Colonic mucosa (tissue), 4 donors: ENCODE measurements around the gene RIN3. TPM values are rescaled to one million over a fixed set of nuclear protein-coding genes. Genes with fewer than 3 reads are reported as not detected.

Experiments used
- DNase-seq: peaks from one replicate; pipeline ENCODE4 v3.0.0-alpha.2; 2020
- H3K27ac ChIP-seq: fragments of 200-600 bp; one replicate; pipeline ENCODE4 v1.8.0; 2021
- H3K27me3 ChIP-seq: fragments of 200-600 bp; one replicate; pipeline ENCODE4 v1.8.0; 2021
- H3K36me3 ChIP-seq: fragments of 200-600 bp; one replicate; pipeline ENCODE4 v1.8.0; 2021
- H3K4me1 ChIP-seq: fragments of 200-600 bp; one replicate; pipeline ENCODE4 v1.8.0; 2021; ENCODE audit warnings: mild to moderate bottlenecking
- H3K4me3 ChIP-seq: fragments of 200-600 bp; one replicate; pipeline ENCODE4 v1.8.0; 2021
- H3K9ac ChIP-seq, 2 donors: one replicate each; pipeline ENCODE4 v1.7.0; 2013; ENCODE audit warnings: control low read depth in 2 of 2, low read depth in 2 of 2, low read length in 2 of 2
- H3K9me3 ChIP-seq: fragments of 200-600 bp; one replicate; pipeline ENCODE4 v1.8.0; 2021
- intact Hi-C: fragments of 100-400 bp; cut with DNase I; formaldehyde crosslinking; loops from one replicate; pipeline ENCODE4 v1.14.1; 2022
- total RNA-seq, 2 donors: library from RNA; stranded (reverse); fragmentation: NEBNext Ultra II Directional in 1 of 2; extraction: Animal tissue kit (Norgen Biotek cat#: 25700) in 1 of 2; gene quantifications; one replicate each; pipeline ENCODE4 v1.2.1, GENCODE V29; 2021
- TF ChIP-seq, protein P1 (sequence below): fragments of 200-600 bp; IDR thresholded peaks from one replicate; pipeline ENCODE4 v1.8.0; 2022; ENCODE audit warnings: antibody characterized with exemption, mild to moderate bottlenecking
- donor health status: healthy.
- donor health status: DM: no; HTN: no; CAD: no.
- donor health status: DM: no; HTN: no; CAD: no.

RIN3 gene
- total RNA-seq, 2 donors from 2014 or later, result 18.4 to 23.2 TPM

DNA sequence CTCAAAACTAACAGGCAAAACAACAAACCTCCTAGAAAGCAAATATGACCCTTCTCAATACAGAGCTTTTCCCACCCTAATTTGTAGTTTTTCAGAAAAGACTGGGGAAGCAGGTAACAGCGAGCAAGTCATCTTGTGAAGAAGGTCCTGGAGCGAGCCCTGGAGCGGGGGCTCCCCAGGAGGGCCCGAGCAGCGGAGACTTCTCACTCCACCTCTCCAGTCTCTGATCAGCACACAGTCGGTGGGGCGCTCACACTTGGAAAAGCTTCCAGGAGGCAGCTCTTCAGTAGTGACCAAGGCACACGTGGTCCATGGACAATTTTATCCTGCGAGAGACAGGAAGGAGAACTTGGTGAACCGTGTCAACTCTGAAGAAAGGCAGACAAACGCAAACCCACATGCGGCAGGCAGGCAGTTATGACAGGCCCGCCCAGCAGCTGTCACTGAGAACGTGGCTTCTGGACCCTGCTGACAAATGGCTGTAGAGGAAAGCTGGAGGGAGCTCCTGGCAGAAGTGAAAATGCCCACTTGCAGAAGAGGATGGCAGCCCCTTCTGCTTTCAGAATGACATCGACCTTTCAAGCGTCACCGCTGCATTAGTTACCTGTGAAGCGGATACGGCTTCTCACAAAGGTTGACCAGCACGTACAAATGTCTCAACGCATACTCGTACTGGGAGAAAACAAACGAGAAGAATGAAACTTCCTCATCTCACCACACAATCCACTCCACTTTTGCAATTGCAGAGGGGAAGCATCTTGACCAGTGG, 190.6 kb downstream of the RIN3 start:
- DNase-seq, result no peak
- intact Hi-C loops, result no loop called here
- Histone ChIP-seq H3K4me1 (no peaks in the 10 kb centered on the region), H3K9me3 (no peaks in the 10 kb centered on the region), H3K27ac (no peak overlapping the region), H3K4me3 (no peak overlapping the region), H3K9ac (no peak overlapping the region), H3K27me3 (no peaks in the 10 kb centered on the region), H3K36me3 (no peaks in the 10 kb centered on the region)
- TF ChIP-seq, protein P1, sequence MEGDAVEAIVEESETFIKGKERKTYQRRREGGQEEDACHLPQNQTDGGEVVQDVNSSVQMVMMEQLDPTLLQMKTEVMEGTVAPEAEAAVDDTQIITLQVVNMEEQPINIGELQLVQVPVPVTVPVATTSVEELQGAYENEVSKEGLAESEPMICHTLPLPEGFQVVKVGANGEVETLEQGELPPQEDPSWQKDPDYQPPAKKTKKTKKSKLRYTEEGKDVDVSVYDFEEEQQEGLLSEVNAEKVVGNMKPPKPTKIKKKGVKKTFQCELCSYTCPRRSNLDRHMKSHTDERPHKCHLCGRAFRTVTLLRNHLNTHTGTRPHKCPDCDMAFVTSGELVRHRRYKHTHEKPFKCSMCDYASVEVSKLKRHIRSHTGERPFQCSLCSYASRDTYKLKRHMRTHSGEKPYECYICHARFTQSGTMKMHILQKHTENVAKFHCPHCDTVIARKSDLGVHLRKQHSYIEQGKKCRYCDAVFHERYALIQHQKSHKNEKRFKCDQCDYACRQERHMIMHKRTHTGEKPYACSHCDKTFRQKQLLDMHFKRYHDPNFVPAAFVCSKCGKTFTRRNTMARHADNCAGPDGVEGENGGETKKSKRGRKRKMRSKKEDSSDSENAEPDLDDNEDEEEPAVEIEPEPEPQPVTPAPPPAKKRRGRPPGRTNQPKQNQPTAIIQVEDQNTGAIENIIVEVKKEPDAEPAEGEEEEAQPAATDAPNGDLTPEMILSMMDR, result no peak

DNA sequence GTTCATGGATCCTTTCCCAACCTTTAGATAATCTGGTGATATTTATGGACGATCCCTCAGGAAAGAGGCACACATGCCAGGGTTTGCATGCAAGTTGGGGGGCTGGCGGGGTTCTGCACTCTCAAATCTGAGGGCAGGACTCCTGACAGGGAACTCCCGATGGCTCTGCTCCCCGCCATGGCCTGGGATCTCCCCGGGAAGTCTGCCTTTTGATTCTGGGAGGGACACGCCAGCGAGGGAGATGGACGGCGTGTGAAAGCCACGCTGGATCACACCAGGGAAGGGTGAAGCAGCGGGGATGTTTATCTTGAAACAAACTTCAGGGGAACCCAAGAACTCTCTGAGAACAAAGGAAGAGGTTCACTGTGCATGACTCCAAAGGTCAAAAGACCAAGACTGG, 191.2 kb downstream of the RIN3 start:
- no peak overlapping the region for H3K4me3 ChIP-seq
- H3K36me3 ChIP-seq, result no peaks in the 10 kb centered on the region
- intact Hi-C loops, result no loop called here
- TF ChIP-seq, protein P1, result no peak
- no peak for DNase-seq
- H3K27ac ChIP-seq, result no peak overlapping the region
- no peaks in the 10 kb centered on the region for H3K27me3 ChIP-seq
- H3K9ac ChIP-seq, result no peak overlapping the region
- no peaks in the 10 kb centered on the region for H3K4me1 ChIP-seq
- H3K9me3 ChIP-seq, result no peaks in the 10 kb centered on the region

DNA sequence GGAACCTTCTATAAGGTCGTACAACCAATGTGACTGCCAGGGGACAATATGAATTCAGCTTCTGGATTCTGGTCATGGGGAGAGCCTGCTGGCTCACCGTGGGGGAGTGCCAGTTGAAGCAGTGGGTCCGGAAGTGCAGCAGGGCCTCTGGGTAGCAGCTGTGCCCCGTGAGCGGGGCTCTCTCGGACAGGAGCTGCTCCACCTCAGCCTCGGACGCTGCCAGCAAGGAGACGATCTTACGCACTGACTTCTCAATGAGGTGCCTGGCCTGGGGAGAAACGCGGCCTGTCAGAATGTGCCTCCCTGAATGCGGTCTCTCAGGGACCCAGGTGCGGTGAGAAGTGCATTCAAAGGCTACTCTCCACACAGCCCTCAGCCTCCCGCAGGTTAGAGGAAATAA, 192.8 kb downstream of the RIN3 start:
- no peak for DNase-seq
- H3K27me3 ChIP-seq, result no peaks in the 10 kb centered on the region
- H3K4me3 ChIP-seq, result no peak overlapping the region
- no peak overlapping the region for H3K9ac ChIP-seq
- no peaks in the 10 kb centered on the region for H3K36me3 ChIP-seq
- no peak overlapping the region for H3K27ac ChIP-seq
- TF ChIP-seq, protein P1, result no peak
- no peaks in the 10 kb centered on the region for H3K4me1 ChIP-seq
- intact Hi-C loops, result no loop called here
- no peaks in the 10 kb centered on the region for H3K9me3 ChIP-seq

DNA sequence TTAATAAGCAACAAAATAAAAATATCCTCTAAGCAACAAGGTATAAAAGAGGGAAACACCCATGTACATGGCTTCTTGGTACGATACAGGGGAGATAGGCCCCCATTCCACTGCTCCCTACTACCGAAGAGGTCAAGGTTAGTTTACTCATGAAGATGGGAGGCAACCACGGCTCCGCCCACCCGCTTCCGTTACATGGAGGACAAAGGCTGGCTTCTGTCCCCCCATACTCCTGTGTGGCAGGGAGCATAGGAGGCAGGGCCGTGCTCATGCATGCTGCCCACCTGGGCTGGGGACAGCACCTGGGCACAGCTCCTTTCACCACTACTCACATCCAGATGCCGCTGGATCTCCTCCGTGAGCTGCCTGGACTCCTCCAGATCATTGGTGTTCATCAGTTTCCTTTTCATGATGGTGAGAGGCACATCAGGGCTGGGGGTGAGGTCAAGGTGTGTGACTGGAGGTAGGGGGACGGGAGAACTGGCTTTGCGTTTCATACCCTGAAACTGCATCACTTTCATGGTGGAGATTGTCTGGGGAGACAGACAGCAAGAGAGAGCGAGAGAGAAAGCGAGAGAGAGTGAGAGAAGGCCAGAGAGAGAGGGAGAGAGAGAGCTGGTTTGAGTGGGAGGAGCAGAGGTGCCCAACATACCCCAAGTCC, 195.9 kb downstream of the RIN3 start:
- Histone ChIP-seq H3K27me3 (no peaks in the 10 kb centered on the region), H3K27ac (no peak overlapping the region), H3K9me3 (no peaks in the 10 kb centered on the region), H3K36me3 (no peaks in the 10 kb centered on the region), H3K4me1 (no peaks in the 10 kb centered on the region), H3K9ac (no peak overlapping the region), H3K4me3 (no peak overlapping the region)
- intact Hi-C loops, result no loop called here
- no peak for DNase-seq
- TF ChIP-seq, protein P1, result no peak

DNA sequence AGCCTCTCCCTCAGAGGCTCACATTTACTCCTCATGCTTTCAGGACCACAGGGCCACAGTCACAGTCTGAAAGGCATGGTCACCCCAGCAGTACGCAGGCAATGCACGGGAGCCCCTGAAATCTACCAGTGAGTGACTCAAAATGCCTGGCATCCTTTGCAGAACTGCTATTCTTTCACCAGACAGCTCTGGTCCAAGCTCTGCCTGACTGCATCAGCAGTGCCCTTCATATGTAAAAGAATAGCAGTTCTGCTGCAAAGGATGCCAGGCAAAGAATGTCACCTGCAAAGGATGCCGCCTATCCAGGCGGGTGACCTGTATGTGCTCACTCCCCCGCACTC, 196.4 kb downstream of the RIN3 start:
- intact Hi-C loops, result no loop called here

More for the DNA sequence above, 196.4 kb downstream of the RIN3 start:
- no peak for DNase-seq
- Histone ChIP-seq H3K4me3 (no peak overlapping the region), H3K9ac (no peak overlapping the region), H3K27me3 (no peaks in the 10 kb centered on the region), H3K27ac (no peak overlapping the region), H3K4me1 (no peaks in the 10 kb centered on the region), H3K9me3 (no peaks in the 10 kb centered on the region), H3K36me3 (no peaks in the 10 kb centered on the region)
- TF ChIP-seq, protein P1, result no peak
